Endothelial cell of umbilical vein (primary cell): ENCODE data around the gene GNAO1. TPM values are rescaled to one million over a fixed set of nuclear protein-coding genes. Genes with fewer than 3 reads are reported as not detected.

Source experiments
- BruUV-seq: library from RNA; stranded (reverse); fragments of 400-500 nt; replicated peaks from 2 replicates; lab custom pipeline; 2021; lab: Mats Ljungman, UMichigan
- CTCF ChIA-PET: fragments of 300-600, 350-600 bp; sonication (Branson Sonifier 250); formaldehyde crosslinking; loops from one replicate; lab custom pipeline; 2021; ENCODE audit warnings: antibody characterized with exemption, inconsistent platforms; lab: Charles Lee
- POLR2A ChIA-PET: fragments of 300-600, 350-600 bp; sonication (Branson Sonifier 250); formaldehyde crosslinking; loops from one replicate; lab custom pipeline; 2021; ENCODE audit warnings: antibody characterized with exemption, inconsistent platforms; lab: Charles Lee
- DNase-seq: peaks from one replicate; pipeline ENCODE4 v3.0.0-alpha.2; 2011; ENCODE audit warnings: low read depth, low spot score
- FAIRE-seq: peaks from 2 replicates; lab custom pipeline; 2011; peaks lifted over from hg19 to GRCh38; lab: Jason Lieb, UNC
- H2AFZ ChIP-seq: 2 replicates; pipeline ENCODE4 v1.6.0; 2012; ENCODE audit warnings: low read depth, low read length, control low read depth, inconsistent platforms
- H3K27ac ChIP-seq: 2 replicates; pipeline ENCODE4 v1.5.1; 2011; ENCODE audit warnings: low read depth, mild to moderate bottlenecking, control low read depth, low read length, moderate library complexity; ENCODE audit not compliant: insufficient read depth
- H3K27me3 ChIP-seq, 2 experiments: 2 replicates each; pipeline versions ENCODE4 v1.6.0 to v1.6.1; 2011; ENCODE audit warnings: low read length in 2 of 2, mixed read lengths in 1 of 2; ENCODE audit not compliant: control insufficient read depth in 2 of 2, insufficient read depth in 2 of 2
- H3K36me3 ChIP-seq, 2 experiments: 2 replicates in 1 of 2; 3 replicates in 1 of 2; pipeline ENCODE4 v1.5.1; 2011; ENCODE audit warnings: low read length in 2 of 2, mild to moderate bottlenecking in 1 of 2, moderate library complexity in 1 of 2; ENCODE audit not compliant: control insufficient read depth in 2 of 2, insufficient read depth in 2 of 2; ENCODE audit errors: extremely low read depth in 1 of 2
- H3K4me1 ChIP-seq: 3 replicates; pipeline ENCODE4 v1.5.1; 2011; ENCODE audit warnings: mild to moderate bottlenecking, low read length; ENCODE audit not compliant: control insufficient read depth, insufficient read depth; ENCODE audit errors: extremely low read depth
- H3K4me2 ChIP-seq: 2 replicates; pipeline ENCODE4 v1.6.1; 2011; ENCODE audit warnings: low read length, control low read depth, mixed read lengths; ENCODE audit not compliant: insufficient read depth
- H3K4me3 ChIP-seq, 3 experiments: fragments of 200-600 bp in 1 of 3; sonication (generic), shearing (Covaris generic) in 1 of 3; replicated peaks in 1 of 3; 2 replicates each; pipeline ENCODE4 v1.5.1; 2011 to 2016; ENCODE audit warnings: control low read depth in 3 of 3, low read length in 3 of 3, mild to moderate bottlenecking in 2 of 3, inconsistent platforms in 1 of 3, low read depth in 1 of 3, moderate library complexity in 1 of 3; ENCODE audit not compliant: insufficient read depth in 1 of 3
- H3K79me2 ChIP-seq: 2 replicates; pipeline ENCODE4 v1.6.0; 2012; ENCODE audit warnings: low read length, inconsistent platforms; ENCODE audit not compliant: control insufficient read depth, insufficient read depth
- H3K9ac ChIP-seq: replicated peaks from 2 replicates; pipeline ENCODE3; 2011; ENCODE audit warnings: low read length, control low read depth; ENCODE audit not compliant: insufficient read depth; ENCODE audit errors: extremely low read depth
- H3K9me1 ChIP-seq: replicated peaks from 3 replicates; pipeline ENCODE4 v1.6.0; 2011; ENCODE audit warnings: mild to moderate bottlenecking, low read length; ENCODE audit not compliant: control insufficient read depth, insufficient read depth; ENCODE audit errors: extremely low read depth
- H3K9me3 ChIP-seq: replicated peaks from 2 replicates; pipeline ENCODE4 v1.5.1; 2012; ENCODE audit warnings: low read length, inconsistent platforms; ENCODE audit not compliant: control insufficient read depth, insufficient read depth
- H4K20me1 ChIP-seq: replicated peaks from 2 replicates; pipeline ENCODE3; 2011; ENCODE audit warnings: mild to moderate bottlenecking, low read length; ENCODE audit not compliant: control insufficient read depth, insufficient read depth; ENCODE audit errors: extremely low read depth
- EZH2 ChIP-seq: IDR thresholded peaks from 2 replicates; pipeline ENCODE4 v1.6.1; 2012; ENCODE audit warnings: borderline replicate concordance, low read depth, mild to moderate bottlenecking, moderate library complexity, low read length, inconsistent platforms; ENCODE audit not compliant: severe bottlenecking
- FOS ChIP-seq: IDR thresholded peaks from 2 replicates; pipeline ENCODE4 v1.6.1; 2011; ENCODE audit warnings: mild to moderate bottlenecking, low read length, moderate library complexity, borderline replicate concordance; ENCODE audit not compliant: insufficient read depth
- GATA2 ChIP-seq: IDR thresholded peaks from 2 replicates; pipeline ENCODE4 v1.7.0; 2011; ENCODE audit warnings: low read depth, mild to moderate bottlenecking, moderate library complexity, mixed read lengths, low read length; ENCODE audit not compliant: insufficient read length, insufficient read depth
- JUN ChIP-seq: IDR thresholded peaks from 2 replicates; pipeline ENCODE4 v1.6.1; 2011; ENCODE audit warnings: borderline replicate concordance, low read depth; ENCODE audit not compliant: insufficient read length, insufficient read depth
- MYC ChIP-seq: IDR thresholded peaks from one replicate; pipeline ENCODE4 v1.6.1; 2011; ENCODE audit warnings: mild to moderate bottlenecking, low read depth, low read length
- POLR2A ChIP-seq: IDR thresholded peaks from 2 replicates; pipeline ENCODE4 v1.6.1; 2012; ENCODE audit warnings: low read depth, mild to moderate bottlenecking, control low read depth, low read length
- POLR2AphosphoS5 ChIP-seq: IDR thresholded peaks from 2 replicates; pipeline ENCODE4 v1.6.1; 2012; ENCODE audit warnings: low read depth, mild to moderate bottlenecking, control low read depth, low read length, moderate library complexity; ENCODE audit not compliant: insufficient read depth
- dilution Hi-C: fragments of 300-500 bp; cut with MboI; formaldehyde crosslinking; loops from one replicate; pipeline ENCODE4 v1.15.0; 2019; ENCODE audit warnings: low sequenced_read_pairs; ENCODE audit not compliant: extremely low pct_ligation_motif_present
- intact Hi-C: fragments of 100-400 bp; cut with micrococcal nuclease; formaldehyde crosslinking; loops from one replicate; pipeline ENCODE4 v1.10.0; 2022
- polyA plus RNA-seq, 4 experiments: library from polyadenylated mRNA; depleted of rRNA in 3 of 4; stranded (reverse) in 3 of 4; unstranded in 1 of 4; fragments of >200 nt; gene quantifications; 2 replicates each; pipeline versions ENCODE4 v1.2.1 to v1.2.3, GENCODE V29; 2011 to 2012; ENCODE audit warnings: missing spikeins in 1 of 4
- total RNA-seq: library from RNA; stranded (reverse); gene quantifications from 2 replicates; pipeline ENCODE4 v1.2.3, GENCODE V29; 2021
- TF ChIP-seq, protein P1 (sequence below), 2 donors: IDR thresholded peaks; 1 replicate in 1 of 2; 2 replicates in 1 of 2; pipeline ENCODE4 v1.5.1; 2011; ENCODE audit warnings: low read length in 2 of 2, mild to moderate bottlenecking in 2 of 2, moderate library complexity in 2 of 2, control low read depth in 1 of 2, inconsistent platforms in 1 of 2, low read depth in 1 of 2; ENCODE audit not compliant: insufficient read depth in 1 of 2; ENCODE audit errors: extremely low read depth in 1 of 2
- TF ChIP-seq, protein P2 (sequence below): IDR thresholded peaks from 2 replicates; pipeline ENCODE4 v1.6.1; 2011; ENCODE audit not compliant: insufficient read depth, insufficient read length

GNAO1 gene
- total and polyA plus RNA-seq, 2 donors (not counting 3 experiments of a cell fraction or from before 2014, with no cell fraction given) = not detected

DNA sequence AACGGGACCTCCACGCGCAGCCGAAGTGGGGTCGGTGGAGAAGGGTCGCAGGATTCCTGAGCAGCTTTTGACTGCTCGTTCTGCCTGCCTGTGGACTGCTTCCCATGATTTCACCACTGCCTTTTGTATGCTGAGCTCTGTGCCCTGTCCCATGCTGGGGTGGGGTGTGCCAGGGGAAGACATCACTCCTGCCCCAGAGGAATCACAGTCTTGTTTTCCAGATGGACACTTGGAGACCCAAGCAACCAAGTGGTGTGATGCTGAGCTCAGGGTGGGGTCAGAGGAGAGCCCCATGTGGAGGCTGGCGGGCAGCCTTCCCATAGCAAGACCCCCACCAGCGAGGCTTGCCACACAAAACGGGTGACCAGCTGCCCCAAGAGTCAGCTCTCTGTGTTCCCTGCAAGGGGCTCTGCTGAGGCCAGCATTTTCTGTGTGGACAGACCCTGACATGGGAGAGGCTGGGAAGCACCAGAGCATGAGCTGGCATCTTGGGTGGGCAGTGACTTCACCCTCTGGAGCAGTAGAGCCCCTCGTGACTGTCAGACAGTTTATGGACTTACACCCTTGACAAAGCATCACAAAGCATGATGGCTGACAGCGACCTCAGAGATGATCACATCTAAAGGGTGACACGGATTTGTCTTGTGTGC lies 111.9 kb downstream of the GNAO1 start:
- no peaks in the 10 kb centered on the region for H4K20me1 ChIP-seq
- no peak overlapping the region for H3K27ac ChIP-seq
- no peaks in the 10 kb centered on the region for H3K79me2 ChIP-seq
- DNase-seq = no peak
- H3K9ac ChIP-seq = no peak overlapping the region
- intact Hi-C loops = no loop called here
- H3K9me3 ChIP-seq = no peaks in the 10 kb centered on the region
- no peaks in the 10 kb centered on the region for H3K9me1 ChIP-seq
- H2AFZ ChIP-seq = no peak overlapping the region
- ChIA-PET POLR2A (no interaction called here), CTCF (interaction anchor here (3.6 kb wide), 1 partner anchor 15 kb away, joined by 12 read pairs; no protein-coding TSS in a partner anchor)
- FAIRE-seq = no peak
- no peaks in the 10 kb centered on the region for H3K36me3 ChIP-seq
- no TSS peak for BruUV-seq
- no peak overlapping the region for H3K4me2 ChIP-seq
- H3K4me1 ChIP-seq = no peaks in the 10 kb centered on the region
- dilution Hi-C loops = no loop called here
- H3K27me3 ChIP-seq = no peaks in the 10 kb centered on the region
- no peak overlapping the region for H3K4me3 ChIP-seq
- no peak for TF ChIP-seq POLR2AphosphoS5
- TF ChIP-seq FOS = no peak
- no peak for TF ChIP-seq POLR2A
- TF ChIP-seq EZH2 = no peak
- TF ChIP-seq, protein P1, sequence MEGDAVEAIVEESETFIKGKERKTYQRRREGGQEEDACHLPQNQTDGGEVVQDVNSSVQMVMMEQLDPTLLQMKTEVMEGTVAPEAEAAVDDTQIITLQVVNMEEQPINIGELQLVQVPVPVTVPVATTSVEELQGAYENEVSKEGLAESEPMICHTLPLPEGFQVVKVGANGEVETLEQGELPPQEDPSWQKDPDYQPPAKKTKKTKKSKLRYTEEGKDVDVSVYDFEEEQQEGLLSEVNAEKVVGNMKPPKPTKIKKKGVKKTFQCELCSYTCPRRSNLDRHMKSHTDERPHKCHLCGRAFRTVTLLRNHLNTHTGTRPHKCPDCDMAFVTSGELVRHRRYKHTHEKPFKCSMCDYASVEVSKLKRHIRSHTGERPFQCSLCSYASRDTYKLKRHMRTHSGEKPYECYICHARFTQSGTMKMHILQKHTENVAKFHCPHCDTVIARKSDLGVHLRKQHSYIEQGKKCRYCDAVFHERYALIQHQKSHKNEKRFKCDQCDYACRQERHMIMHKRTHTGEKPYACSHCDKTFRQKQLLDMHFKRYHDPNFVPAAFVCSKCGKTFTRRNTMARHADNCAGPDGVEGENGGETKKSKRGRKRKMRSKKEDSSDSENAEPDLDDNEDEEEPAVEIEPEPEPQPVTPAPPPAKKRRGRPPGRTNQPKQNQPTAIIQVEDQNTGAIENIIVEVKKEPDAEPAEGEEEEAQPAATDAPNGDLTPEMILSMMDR (IDR thresholded peaks at IDR 0.05; ENCODE audit: extremely low read depth in 1 of 2, insufficient read depth in 1 of 2, low read depth in 1 of 2, low read length in 2 of 2) = no peak
- TF ChIP-seq JUN = no peak
- no peak for TF ChIP-seq MYC
- TF ChIP-seq GATA2 = no peak
- TF ChIP-seq, protein P2, sequence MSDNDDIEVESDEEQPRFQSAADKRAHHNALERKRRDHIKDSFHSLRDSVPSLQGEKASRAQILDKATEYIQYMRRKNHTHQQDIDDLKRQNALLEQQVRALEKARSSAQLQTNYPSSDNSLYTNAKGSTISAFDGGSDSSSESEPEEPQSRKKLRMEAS = no peak
